ENCODE results near the gene ADGRV1.

DNA sequence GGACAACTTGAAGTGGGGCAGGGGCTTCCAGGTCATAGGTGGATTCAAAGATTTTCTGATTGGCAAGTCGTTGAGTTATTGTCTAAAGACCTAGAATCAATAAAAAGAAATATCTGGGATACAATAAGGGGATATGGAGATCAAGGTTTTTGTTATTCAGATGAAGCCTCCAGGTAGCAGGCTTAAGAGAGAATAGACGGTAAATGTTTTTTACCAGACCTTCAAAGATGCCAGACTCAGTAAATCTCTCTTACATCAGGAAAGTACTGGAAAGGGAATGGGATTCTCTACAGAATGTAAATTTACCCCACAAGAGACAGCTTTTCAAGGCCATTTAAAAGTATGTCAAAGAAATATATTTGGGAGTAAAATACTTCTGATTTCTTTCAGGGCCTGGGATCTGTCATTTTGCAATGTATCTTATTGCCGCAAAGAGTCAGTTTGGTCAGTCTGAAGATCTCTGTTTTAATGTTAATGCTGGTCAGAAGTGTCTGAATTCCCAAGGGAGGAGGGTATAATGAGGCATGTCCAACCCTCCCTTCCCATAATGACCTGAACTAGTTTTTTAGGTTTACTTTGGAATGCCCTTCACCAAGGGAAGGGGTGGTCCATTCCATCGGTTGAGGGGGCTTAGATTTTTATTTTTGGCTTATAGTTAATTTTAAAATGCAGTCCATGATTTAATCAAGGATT, 15.6 kb upstream of the ADGRV1 start:
- TF ChIP-seq, protein P1, sequence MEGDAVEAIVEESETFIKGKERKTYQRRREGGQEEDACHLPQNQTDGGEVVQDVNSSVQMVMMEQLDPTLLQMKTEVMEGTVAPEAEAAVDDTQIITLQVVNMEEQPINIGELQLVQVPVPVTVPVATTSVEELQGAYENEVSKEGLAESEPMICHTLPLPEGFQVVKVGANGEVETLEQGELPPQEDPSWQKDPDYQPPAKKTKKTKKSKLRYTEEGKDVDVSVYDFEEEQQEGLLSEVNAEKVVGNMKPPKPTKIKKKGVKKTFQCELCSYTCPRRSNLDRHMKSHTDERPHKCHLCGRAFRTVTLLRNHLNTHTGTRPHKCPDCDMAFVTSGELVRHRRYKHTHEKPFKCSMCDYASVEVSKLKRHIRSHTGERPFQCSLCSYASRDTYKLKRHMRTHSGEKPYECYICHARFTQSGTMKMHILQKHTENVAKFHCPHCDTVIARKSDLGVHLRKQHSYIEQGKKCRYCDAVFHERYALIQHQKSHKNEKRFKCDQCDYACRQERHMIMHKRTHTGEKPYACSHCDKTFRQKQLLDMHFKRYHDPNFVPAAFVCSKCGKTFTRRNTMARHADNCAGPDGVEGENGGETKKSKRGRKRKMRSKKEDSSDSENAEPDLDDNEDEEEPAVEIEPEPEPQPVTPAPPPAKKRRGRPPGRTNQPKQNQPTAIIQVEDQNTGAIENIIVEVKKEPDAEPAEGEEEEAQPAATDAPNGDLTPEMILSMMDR (IDR thresholded peaks at IDR 0.05; ENCODE audit: insufficient read depth, low read length, poor library complexity, severe bottlenecking): no peak
- no peak for TF ChIP-seq EZH2phosphoT487 (conservative IDR thresholded peaks at IDR 0.05; ENCODE audit: low read length)

Measured in SU-DHL-6 (cell line).